NCI-H510A (cell line): ENCODE results near the gene INHBE.
A peak's percentile ranks its signal among the peaks of the same experiment; 100 is the strongest.
"Not testable (repeated sequence)": the region's sequence is repeated elsewhere in the genome, so short reads cannot be mapped to it uniquely, and the experiment has no call there.

ENCODE experiments used
- DNase-seq: peaks from one replicate; lab custom pipeline; 2025; lab: John Stamatoyannopoulos, UW

The INHBE gene

GRCh38 chr12:57441393-57441792, 13.7 kb upstream of the INHBE start:
- DNase-seq: not testable (repeated sequence)

GRCh38 chr12:57441846-57442427, 13.2 kb upstream of the INHBE start:
- no peak for DNase-seq

- not testable (repeated sequence) for DNase-seq
These were observed 10.8 kb upstream of the INHBE start for GRCh38 chr12:57444337-57444736.

GRCh38 chr12:57444744-57445143, 10.4 kb upstream of the INHBE start:
- no peak for DNase-seq

- no peak for DNase-seq
These were observed 8.7 kb upstream of the INHBE start for GRCh38 chr12:57446292-57446960.

- DNase-seq: no peak
These were observed 6.4 kb upstream of the INHBE start for GRCh38 chr12:57448669-57449068.

GRCh38 chr12:57449375-57449774, 5.7 kb upstream of the INHBE start:
- DNase-seq: no peak

GRCh38 chr12:57450057-57450456, 5.0 kb upstream of the INHBE start:
- DNase-seq: no peak

- no peak for DNase-seq
These were observed 3.8 kb upstream of the INHBE start for GRCh38 chr12:57451233-57451778.

- no peak for DNase-seq
These were observed 2.7 kb upstream of the INHBE start for GRCh38 chr12:57452181-57452936.

- peak; percentile 40 for DNase-seq
These were observed 2.1 kb upstream of the INHBE start for GRCh38 chr12:57452937-57453509.

- DNase-seq: no peak
These were observed 918 bp upstream of the INHBE start for GRCh38 chr12:57454213-57454565.

GRCh38 chr12:57455374-57456144, 452 bp downstream of the INHBE start:
- peak; percentile 75 for DNase-seq

- peak; percentile 47 for DNase-seq
These were observed 1.1 kb downstream of the INHBE start for GRCh38 chr12:57456145-57456700.

GRCh38 chr12:57456737-57457490, 1.8 kb downstream of the INHBE start:
- no peak for DNase-seq

- DNase-seq: no peak
These were observed 3.6 kb downstream of the INHBE start for GRCh38 chr12:57458665-57459054.

- peak; percentile 94 for DNase-seq
These were observed 4.1 kb downstream of the INHBE start for GRCh38 chr12:57459055-57459749.

- DNase-seq: no peak
These were observed 4.8 kb downstream of the INHBE start, which contains the start of gene GLI1 for GRCh38 chr12:57459750-57460467. TSS of gene GLI1 (plus strand) at chr12:57459785. CDS start at chr12:57463692, 3,907 bp downstream.

GRCh38 chr12:57460468-57460784, 5.3 kb downstream of the INHBE start:
- DNase-seq: no peak
